Measurements from ENCODE around the gene UBTD2.
"Not testable (repeated sequence)": the region's sequence is repeated elsewhere in the genome, so short reads cannot be mapped to it uniquely, and the experiment has no call there.

The UBTD2 gene

DNA sequence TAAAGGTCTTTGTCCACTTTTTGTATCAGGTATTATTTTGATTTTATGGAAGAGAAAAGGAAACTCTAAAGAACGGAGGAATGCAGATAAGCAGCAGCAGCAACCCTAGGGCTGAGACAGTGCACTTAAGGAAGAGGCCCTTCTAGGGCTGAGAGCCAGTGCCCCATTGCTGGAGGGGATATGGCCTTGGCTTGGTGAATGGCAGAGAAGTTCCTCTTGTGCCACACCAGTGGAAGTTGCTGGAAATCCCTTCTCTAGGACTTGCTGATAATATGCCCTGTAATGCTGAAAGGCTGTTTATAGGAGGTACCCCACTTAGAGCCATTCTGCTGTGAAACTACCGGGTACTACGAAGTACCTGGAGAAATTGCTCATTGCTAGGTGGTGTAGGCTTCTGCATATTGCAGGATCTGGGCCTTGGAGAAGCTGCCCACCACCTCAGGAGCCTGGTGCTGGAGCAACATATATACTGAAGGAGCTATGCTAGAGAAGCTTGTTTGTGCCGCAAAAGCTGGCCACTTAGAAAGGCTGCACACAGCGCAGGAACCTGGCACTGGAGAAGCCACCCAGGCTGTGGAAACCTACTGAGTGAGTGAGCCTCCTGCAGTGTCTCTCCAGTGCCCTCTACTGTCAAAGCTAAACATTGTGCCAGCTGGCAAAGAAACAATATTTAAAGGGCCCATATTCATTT is 9.6 kb upstream of the UBTD2 start:
- DNase-seq (ENCODE audit: low read depth) = peak; percentile 30

DNA sequence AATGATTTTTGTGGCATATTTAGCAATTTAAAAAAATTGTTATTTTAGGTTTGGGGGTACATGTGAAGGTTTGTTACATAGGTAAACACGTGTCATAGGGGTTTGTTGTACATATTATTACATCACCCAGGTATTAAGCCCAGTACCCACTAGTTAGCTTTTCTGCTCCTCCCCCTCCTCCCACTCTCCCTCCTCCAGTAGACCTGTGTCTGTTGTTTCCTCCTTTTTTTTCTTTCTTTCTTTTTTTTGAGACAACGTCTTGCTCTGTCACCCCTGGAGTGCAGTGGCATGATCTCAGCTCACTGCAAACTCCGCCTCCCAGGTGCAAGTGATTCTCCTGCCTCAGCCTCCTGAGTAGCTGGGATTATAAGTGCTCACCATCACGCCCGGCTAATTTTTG is 8.3 kb upstream of the UBTD2 start:
- not testable (repeated sequence) for DNase-seq (ENCODE audit: low read depth)

GRCh38 chr5:172288465-172288864 is 4.9 kb upstream of the UBTD2 start:
- no peak for DNase-seq (ENCODE audit: low read depth)

DNA sequence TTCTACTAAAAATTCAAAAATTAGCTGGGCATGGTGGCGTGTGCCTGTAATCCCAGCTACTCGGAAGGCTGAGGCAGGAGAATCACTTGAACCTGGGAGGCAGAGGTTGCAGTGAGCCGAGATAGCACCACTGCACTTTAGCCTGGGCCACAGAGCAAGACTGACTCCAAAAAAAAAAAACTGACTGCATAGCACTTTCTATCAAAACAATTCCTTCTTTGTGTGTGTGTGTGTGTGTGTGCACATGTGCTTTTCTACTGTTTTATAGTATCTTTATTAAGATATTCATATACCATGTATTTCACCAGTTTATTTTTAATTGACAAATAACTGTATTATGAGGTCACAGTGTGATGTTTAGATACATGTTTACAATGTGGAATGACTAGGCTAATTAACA is 3.6 kb upstream of the UBTD2 start:
- not testable (repeated sequence) for DNase-seq (ENCODE audit: low read depth)

- no peak for DNase-seq (ENCODE audit: low read depth)
Measured at GRCh38 chr5:172285226-172286143, 1.9 kb upstream of the UBTD2 start.

DNA sequence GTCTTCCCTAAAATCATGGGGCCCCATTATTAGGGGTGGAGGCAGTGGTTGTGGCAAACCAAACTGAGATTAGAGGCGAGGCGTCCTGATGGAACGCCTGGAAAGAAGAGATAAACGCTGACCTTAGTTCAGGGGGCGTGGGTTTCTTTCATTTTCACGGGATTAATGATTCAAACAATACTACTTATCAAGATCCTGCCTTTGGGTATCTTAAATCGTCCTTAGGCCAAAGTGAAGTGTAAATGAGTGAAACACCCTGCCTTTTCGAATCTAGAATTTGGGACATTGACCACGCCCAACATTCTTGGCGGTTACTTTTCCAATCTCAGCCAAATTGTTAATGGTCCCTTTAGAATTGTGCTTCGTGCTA is 1.0 kb upstream of the UBTD2 start:
- DNase-seq (ENCODE audit: low read depth) = no peak

GRCh38 chr5:172283862-172284610 is 472 bp upstream of the UBTD2 start:
- DNase-seq (ENCODE audit: low read depth) = peak; percentile 64

DNA sequence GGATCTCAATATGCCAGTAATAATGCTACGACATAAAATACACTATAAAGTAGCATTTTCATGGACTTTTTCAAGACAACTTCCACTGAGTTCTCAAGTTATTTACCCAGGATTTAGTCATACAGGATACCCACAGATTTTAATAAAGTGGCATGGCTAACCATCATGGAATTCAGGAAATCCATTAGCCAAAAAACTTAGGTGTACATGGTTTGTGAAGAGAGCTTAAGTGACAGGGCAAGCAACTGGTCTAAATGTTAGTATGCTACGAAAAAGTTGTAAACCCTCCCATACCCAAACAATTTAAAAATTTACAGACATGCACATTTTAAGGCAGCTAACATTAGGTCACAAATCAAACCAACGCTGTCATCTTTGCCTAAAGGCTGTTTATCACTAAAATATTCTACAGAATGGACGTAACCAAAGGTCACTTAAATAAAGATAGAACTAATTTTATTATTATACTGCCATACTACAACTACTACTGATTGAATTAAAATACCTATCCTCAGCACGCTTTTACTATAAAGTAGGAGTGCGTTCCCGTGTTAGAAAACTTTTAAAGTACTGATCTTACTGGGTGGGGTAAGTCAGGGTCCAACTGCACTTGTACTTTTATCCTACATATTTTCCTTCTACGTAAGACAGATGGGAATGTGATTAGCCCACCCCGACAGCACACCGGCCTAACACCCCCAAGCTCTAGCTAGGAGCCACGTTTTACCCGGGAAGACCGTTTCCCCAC is 1.1 kb downstream of the UBTD2 start:
- no peak for DNase-seq (ENCODE audit: low read depth)

DNA sequence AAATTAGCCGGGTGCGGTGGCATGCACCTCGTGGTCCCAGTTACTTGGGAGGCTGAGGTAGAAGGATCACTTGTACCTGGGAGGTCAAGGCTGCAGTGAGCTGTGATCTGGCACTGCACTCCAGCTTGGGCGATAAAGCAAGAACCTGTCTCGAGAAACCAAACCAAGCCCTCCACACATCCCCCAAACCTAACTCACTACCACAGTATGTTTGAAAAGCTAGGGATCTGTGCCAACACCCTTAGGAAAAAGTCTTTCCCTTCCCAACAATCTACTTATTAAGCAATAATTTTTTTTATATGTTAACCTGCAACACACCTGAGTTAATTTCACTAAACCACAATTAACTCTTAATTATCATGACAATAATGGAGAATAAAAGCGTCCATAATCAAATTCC is 2.2 kb downstream of the UBTD2 start:
- DNase-seq (ENCODE audit: low read depth) = no peak

DNA sequence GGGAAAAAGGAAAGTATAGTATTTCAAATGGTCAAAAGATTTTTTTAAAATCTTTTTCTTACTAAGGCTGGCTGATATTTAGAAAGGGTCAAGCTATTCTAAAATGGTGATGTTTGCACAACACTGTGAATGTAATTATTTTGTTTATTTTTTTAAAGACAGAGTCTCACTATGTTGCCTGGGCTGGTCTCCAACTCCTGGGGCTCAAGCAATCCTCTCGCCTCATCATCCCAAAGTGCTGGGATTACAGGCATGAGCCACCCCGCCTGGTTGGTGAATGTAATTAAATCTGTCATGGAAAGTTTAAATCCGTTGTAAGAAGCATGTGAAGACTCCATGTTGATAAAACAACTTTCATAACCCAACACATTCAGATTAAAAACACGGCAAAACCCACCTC is 2.6 kb downstream of the UBTD2 start:
- DNase-seq (ENCODE audit: low read depth) = no peak

DNA sequence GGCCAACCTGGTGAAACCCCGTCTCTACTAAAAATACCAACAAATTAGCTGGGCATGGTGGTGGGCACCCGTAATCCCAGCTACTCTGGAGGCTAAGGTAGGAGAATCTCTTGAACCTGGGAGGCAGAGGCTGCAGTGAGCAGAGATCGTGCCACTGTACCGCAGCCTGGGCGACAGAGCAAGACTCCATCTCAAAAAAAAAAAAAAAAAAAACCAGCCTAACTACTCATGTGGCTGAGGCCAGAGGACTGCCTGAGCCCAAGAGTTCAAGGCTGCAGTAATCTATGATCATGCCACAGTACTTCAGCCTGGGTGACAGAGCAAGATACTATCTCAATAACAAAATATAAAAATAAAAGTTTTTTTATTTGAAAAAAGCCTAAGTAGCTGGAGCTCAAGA is 3.2 kb downstream of the UBTD2 start:
- DNase-seq (ENCODE audit: low read depth) = no peak

GRCh38 chr5:172278356-172278755 is 5.2 kb downstream of the UBTD2 start:
- no peak for DNase-seq (ENCODE audit: low read depth)

- no peak for DNase-seq (ENCODE audit: low read depth)
Measured at GRCh38 chr5:172276214-172276613, 7.3 kb downstream of the UBTD2 start.

DNA sequence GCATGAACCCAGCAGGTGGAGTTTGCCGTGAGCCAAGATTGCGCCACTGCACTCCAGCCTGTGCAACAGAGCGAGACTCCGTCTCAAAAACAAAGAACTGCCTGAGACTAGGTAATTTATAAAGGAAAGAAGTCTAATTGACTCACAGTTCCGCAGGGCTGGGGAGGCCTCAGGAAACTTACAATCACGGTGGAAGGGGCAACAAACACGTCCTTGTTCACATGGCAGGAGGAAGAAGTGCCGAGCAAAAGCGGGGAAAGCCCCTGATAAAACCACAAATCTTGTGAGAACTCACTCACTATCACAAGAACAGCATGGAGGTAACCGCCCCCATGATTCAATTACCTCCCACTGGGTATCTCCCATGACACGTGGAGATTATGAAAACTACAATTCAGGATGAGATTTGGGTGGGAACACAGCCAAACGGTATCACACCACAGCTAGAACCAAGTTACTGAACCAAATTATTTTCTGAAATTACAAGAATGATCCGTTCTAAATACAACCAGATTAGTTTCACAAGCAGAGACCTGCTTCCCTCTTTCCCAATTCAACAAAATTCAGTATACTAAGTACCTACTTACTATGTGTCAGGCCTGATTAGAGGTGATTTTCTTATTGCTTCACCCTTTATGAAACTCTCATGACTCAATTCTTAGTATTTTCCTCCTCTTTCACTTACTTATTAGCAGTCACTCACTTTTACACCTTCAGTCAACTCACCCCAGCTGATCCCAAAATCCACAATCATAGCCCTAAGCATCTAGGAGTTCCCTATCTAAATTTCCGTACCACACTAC is 8.4 kb downstream of the UBTD2 start:
- peak; percentile 15 for DNase-seq (ENCODE audit: low read depth)

DNA sequence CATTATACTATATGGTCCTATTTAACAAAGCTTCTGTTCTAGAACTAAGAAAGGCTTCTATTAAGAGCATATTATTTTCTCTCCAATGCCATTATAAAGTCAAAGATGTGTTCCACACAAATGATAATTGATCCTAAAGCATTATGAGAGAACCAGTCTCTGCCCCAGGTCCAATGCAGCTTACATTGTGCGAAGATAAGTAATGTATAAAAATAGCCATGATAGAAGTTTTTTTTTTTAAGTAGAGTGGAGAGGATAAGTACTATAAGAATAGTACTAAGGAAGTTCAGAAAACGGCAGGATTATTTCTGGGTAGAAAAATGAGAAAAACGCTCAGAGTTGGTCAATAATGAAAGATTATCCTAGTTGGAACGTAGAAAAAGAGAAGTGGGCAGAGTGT is 15.6 kb downstream of the UBTD2 start:
- DNase-seq (ENCODE audit: low read depth) = no peak

GRCh38 chr5:172266676-172267092 is 16.9 kb downstream of the UBTD2 start:
- DNase-seq (ENCODE audit: low read depth) = no peak

DNA sequence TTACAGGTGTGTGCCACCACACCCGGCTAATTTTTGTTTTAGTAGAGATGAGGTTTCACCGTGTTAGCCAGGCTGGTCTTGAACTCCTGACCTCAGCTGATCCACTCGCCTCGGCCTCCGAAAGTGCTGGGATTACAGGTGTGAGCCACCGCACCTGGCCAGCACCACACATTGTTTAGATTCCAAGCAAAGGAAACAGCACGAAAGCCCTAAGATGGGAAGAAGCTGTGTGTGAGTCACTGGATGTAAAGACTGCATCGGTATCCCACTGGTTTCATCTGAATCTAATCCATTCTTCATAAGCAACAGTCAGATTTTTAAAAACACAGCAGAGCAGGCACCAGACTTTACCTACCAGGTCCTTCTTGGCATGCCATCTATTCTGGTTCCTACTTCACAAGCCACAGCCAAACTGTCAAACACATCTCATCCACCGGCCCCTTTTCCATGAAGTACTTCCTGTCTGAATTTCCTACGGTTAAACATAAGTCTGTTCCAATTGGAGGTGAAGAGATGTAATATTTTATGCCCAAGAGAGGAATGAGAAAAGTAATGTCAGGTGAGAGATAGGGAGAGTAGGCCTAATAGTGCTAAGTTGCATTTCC is 17.4 kb downstream of the UBTD2 start:
- DNase-seq (ENCODE audit: low read depth) = no peak

DNA sequence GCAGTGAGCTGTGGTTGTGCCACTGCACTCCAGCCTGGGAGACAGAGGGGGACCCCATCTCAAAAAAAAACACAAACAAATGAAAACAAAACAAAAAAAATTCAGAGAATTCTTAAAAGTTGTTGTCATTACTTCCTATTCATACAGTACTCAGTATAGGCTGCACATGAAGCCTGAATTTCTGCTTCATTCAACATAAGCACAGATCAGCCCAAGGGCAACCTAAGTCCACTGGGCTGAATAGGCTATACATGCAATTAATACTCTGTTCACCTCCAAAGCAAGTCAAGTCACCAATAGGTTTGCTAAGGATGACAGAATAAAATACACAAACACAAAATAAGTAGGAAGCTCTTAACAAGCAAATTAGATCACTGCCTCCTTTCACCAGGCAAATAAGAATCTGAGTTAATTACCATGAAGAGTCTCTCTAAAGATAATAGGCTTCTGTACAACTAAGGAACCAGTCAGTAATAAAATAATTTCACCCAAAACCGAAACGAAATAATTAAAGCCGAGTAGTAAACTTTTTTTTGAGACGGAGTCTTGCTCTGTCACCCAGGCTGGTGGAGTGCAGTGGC is 18.7 kb downstream of the UBTD2 start:
- DNase-seq (ENCODE audit: low read depth) = no peak

DNA sequence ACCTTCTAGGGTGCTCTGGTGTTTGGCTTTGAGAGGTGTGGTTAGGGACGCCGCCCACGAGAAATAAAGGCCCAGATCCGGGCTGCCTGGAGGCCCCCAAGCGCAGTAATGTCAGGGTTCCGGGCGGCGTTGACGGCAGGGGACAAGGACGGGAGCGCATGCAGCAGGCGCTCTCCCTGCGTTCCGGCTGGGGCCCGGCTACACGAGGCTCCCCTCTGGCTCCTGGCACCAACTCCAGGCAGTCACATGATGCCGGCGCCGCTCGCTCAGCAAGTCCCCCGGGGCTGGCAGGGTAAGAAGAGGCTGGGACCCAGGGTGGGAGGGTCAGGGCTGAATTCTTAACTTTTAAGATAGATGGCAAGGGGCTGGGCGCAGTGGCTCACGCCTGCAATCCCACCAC is 28.1 kb downstream of the UBTD2 start:
- DNase-seq (ENCODE audit: low read depth) = no peak

GRCh38 chr5:172252501-172252900 is 31.1 kb downstream of the UBTD2 start:
- DNase-seq (ENCODE audit: low read depth) = no peak

All from stimulated activated CD8-positive, alpha-beta memory T cell treated with anti-CD3 and anti-CD28 coated beads, Interleukin-12 subunit alpha, Interleukin-12 subunit beta, amount 100 ng/mL, for 1 hour (primary cell).